Neuron (in vitro differentiated cells): ENCODE data around the gene C10orf120.

Source experiments
- H2AFZ ChIP-seq: one replicate; pipeline ENCODE4 v1.6.1; 2013; ENCODE audit warnings: low read depth, mild to moderate bottlenecking, inconsistent platforms, low read length, moderate library complexity
- H3K27me3 ChIP-seq: one replicate; pipeline ENCODE4 v1.6.1; 2013; ENCODE audit warnings: low read length; ENCODE audit not compliant: insufficient read depth
- H3K36me3 ChIP-seq: one replicate; pipeline ENCODE4 v1.6.1; 2013; ENCODE audit warnings: low read length; ENCODE audit not compliant: insufficient read depth
- H3K4me1 ChIP-seq: one replicate; pipeline ENCODE4 v1.6.1; 2013; ENCODE audit warnings: low read length; ENCODE audit not compliant: insufficient read depth
- H3K4me3 ChIP-seq: 2 replicates; pipeline ENCODE4 v1.5.1; 2013; ENCODE audit warnings: mild to moderate bottlenecking, low read length, moderate library complexity
- H3K9me3 ChIP-seq: one replicate; pipeline ENCODE4 v1.6.1; 2013; ENCODE audit warnings: low read length

Gene C10orf120

GRCh38 chr10:122665946-122666345, 33.7 kb downstream of the C10orf120 start:
- Histone ChIP-seq H3K9me3 (no peaks in the 10 kb centered on the region), H3K4me1 (no peaks in the 10 kb centered on the region), H2AFZ (no peak overlapping the region), H3K4me3 (no peak overlapping the region), H3K27me3 (peaks cover 21% of the 10 kb centered on the region), H3K36me3 (no peaks in the 10 kb centered on the region)

- no peaks in the 10 kb centered on the region for H3K4me1 ChIP-seq
- peaks cover 21% of the 10 kb centered on the region for H3K27me3 ChIP-seq
- no peak overlapping the region for H2AFZ ChIP-seq
- no peak overlapping the region for H3K4me3 ChIP-seq
- no peaks in the 10 kb centered on the region for H3K36me3 ChIP-seq
- no peaks in the 10 kb centered on the region for H3K9me3 ChIP-seq
Observed at GRCh38 chr10:122665329-122665860, 34.3 kb downstream of the C10orf120 start.

DNA sequence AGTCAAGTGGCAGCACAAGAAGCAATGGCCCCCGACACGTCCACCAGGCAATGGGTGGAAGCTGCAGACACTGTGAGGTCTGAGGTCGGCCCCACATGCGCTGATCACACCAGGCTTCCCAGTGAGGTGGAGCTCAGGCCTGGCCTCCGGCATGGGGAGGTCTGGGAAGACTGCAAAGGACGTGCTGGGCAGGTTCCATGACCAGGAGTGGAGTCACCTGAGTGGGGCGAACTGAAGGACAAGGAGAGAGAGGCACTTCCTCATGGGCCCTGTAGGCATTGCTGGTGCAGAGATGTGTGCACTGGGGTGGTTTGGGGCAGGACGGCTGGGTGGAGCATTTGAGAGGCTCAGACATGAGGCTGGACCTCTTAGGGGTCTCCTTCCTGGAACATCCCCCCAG, 35.1 kb downstream of the C10orf120 start:
- Histone ChIP-seq H3K36me3 (no peaks in the 10 kb centered on the region), H3K9me3 (no peaks in the 10 kb centered on the region), H2AFZ (no peak overlapping the region), H3K27me3 (peaks cover 21% of the 10 kb centered on the region), H3K4me3 (no peak overlapping the region), H3K4me1 (no peaks in the 10 kb centered on the region)

- Histone ChIP-seq H3K27me3 (peaks cover 21% of the 10 kb centered on the region), H3K4me1 (no peaks in the 10 kb centered on the region), H3K4me3 (no peak overlapping the region), H3K9me3 (no peaks in the 10 kb centered on the region), H3K36me3 (no peaks in the 10 kb centered on the region), H2AFZ (no peak overlapping the region)
Observed at GRCh38 chr10:122663516-122664130, 36.0 kb downstream of the C10orf120 start.

- peaks cover 21% of the 10 kb centered on the region for H3K27me3 ChIP-seq
- no peak overlapping the region for H3K4me3 ChIP-seq
- H2AFZ ChIP-seq = no peak overlapping the region
- no peaks in the 10 kb centered on the region for H3K4me1 ChIP-seq
- H3K36me3 ChIP-seq = no peaks in the 10 kb centered on the region
- no peaks in the 10 kb centered on the region for H3K9me3 ChIP-seq
Observed at GRCh38 chr10:122662231-122662630, 37.4 kb downstream of the C10orf120 start.

DNA sequence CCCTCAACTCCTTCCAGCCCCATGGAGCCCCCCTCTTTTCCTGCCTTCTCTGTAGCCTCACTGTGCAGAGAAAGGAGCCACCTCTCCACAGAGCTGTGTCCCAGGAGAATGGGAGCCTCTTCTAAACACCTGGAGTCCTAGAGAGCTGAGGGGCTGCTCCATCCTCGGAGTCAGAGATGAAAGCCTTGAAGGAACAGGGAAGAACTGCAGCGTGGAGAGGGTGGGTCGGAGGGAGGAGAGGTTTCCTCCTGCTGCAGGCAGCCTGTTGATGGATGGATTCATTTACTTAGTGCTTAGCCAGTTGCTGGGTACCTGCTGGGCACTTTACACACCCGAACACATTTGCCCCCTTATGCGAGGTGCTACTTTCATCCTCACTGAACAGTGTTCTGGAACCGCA, 39.0 kb downstream of the C10orf120 start:
- H3K9me3 ChIP-seq = no peaks in the 10 kb centered on the region
- H2AFZ ChIP-seq = no peak overlapping the region
- H3K4me1 ChIP-seq = no peaks in the 10 kb centered on the region
- peaks cover 21% of the 10 kb centered on the region for H3K27me3 ChIP-seq
- no peak overlapping the region for H3K4me3 ChIP-seq
- no peaks in the 10 kb centered on the region for H3K36me3 ChIP-seq

DNA sequence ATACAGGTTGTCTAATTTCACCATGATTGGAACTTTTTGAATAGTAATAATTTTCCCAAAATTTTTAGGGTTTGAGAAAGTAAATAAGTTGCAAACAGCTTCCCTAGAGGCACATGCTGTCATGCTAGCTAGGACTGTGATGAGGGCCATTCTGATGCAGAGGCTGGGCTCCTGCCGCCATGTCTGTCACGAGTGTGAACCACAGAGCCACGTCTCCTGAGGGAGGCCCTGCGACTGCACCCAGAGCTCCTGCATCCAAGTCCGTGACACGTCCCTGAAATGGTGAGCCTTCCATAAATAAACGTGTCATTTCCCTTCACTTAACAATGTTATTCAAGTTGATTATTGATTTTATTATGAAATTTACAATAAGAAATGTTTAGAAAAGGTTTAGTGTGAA, 40.0 kb downstream of the C10orf120 start:
- Histone ChIP-seq H3K36me3 (no peaks in the 10 kb centered on the region), H3K4me3 (no peak overlapping the region), H3K27me3 (peaks cover 16% of the 10 kb centered on the region), H3K4me1 (no peaks in the 10 kb centered on the region), H2AFZ (no peak overlapping the region), H3K9me3 (no peaks in the 10 kb centered on the region)

- peaks cover 14% of the 10 kb centered on the region for H3K27me3 ChIP-seq
- H3K4me1 ChIP-seq = no peaks in the 10 kb centered on the region
- H3K4me3 ChIP-seq = no peak overlapping the region
- H3K9me3 ChIP-seq = no peaks in the 10 kb centered on the region
- H3K36me3 ChIP-seq = no peaks in the 10 kb centered on the region
- no peak overlapping the region for H2AFZ ChIP-seq
Observed at GRCh38 chr10:122659126-122659525, 40.5 kb downstream of the C10orf120 start.

GRCh38 chr10:122658356-122659049, 41.1 kb downstream of the C10orf120 start:
- no peak overlapping the region for H3K4me3 ChIP-seq
- H3K36me3 ChIP-seq = no peaks in the 10 kb centered on the region
- no peaks in the 10 kb centered on the region for H3K9me3 ChIP-seq
- no peaks in the 10 kb centered on the region for H3K4me1 ChIP-seq
- no peak overlapping the region for H2AFZ ChIP-seq
- peaks cover 13% of the 10 kb centered on the region for H3K27me3 ChIP-seq

- Histone ChIP-seq H3K36me3 (no peaks in the 10 kb centered on the region), H3K4me1 (no peaks in the 10 kb centered on the region), H3K4me3 (no peak overlapping the region), H3K27me3 (peaks cover 5% of the 10 kb centered on the region), H3K9me3 (no peaks in the 10 kb centered on the region), H2AFZ (no peak overlapping the region)
Observed at GRCh38 chr10:122657729-122658128, 41.9 kb downstream of the C10orf120 start.

- no peaks in the 10 kb centered on the region for H3K4me1 ChIP-seq
- H2AFZ ChIP-seq = no peak overlapping the region
- no peaks in the 10 kb centered on the region for H3K9me3 ChIP-seq
- no peaks in the 10 kb centered on the region for H3K36me3 ChIP-seq
- peaks cover 4% of the 10 kb centered on the region for H3K27me3 ChIP-seq
- no peak overlapping the region for H3K4me3 ChIP-seq
Observed at GRCh38 chr10:122657255-122657654, 42.4 kb downstream of the C10orf120 start.

GRCh38 chr10:122656741-122657140, 42.9 kb downstream of the C10orf120 start:
- H3K4me3 ChIP-seq = no peak overlapping the region
- no peaks in the 10 kb centered on the region for H3K4me1 ChIP-seq
- no peaks in the 10 kb centered on the region for H3K36me3 ChIP-seq
- H2AFZ ChIP-seq = no peak overlapping the region
- H3K9me3 ChIP-seq = no peaks in the 10 kb centered on the region
- H3K27me3 ChIP-seq = peaks cover 4% of the 10 kb centered on the region

DNA sequence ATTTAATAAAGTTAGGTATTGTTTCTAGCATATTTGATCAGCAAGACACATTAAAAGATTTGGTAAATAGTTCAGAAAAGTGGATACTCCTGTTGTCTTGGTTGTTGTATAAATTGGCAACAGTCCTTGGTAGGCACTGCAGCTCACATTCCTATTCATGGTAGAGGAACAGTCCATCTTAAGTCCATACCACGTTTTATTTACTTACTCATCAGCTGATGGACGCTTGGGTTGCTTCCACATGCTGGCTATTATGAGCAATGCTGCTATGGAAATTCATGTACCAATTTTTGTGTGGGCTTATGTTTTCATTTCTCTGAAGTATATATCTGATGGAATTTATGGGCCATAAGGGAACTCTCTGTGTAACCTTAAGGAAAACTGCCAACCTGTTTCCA, 43.3 kb downstream of the C10orf120 start:
- H3K9me3 ChIP-seq = no peaks in the 10 kb centered on the region
- H2AFZ ChIP-seq = no peak overlapping the region
- no peaks in the 10 kb centered on the region for H3K4me1 ChIP-seq
- no peak overlapping the region for H3K4me3 ChIP-seq
- peaks cover 4% of the 10 kb centered on the region for H3K27me3 ChIP-seq
- no peaks in the 10 kb centered on the region for H3K36me3 ChIP-seq
